UCSD-AML1 (cell line): ENCODE results near the gene RHBDF2.

Experiments
- DNase-seq: peaks from one replicate; lab custom pipeline; 2025; ENCODE audit not compliant: unreplicated experiment; lab: John Stamatoyannopoulos, UW

The RHBDF2 gene

GRCh38 chr17:76502341-76503211 is 1.4 kb upstream of the RHBDF2 start:
- no peak for DNase-seq

DNA sequence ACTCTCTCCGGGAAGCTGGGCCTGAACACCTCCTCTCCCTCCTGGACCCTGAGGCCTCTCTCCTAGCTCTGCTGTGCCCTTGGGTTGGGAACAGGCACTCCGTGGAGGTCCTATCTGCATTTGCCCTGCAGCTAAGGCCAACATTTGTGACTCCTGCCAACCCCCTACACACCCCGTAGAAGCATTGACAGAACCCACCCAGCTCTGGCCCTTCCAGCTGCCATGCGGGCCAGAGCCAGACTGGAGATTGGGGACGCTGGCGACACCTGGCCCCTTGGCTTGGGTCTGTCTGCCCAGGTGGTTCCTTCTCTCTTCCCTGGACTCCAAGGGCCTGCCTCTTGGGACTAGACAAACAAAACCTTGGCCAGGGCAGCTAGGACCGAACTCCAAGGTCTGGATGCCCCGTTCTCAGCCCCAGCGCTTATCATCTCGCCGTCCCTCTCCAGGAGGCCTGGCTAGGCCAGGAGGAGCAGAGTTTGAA is 644 bp upstream of the RHBDF2 start:
- DNase-seq, result no peak

- DNase-seq, result no peak
These were observed 541 bp downstream of the RHBDF2 start for GRCh38 chr17:76500747-76501017.

DNA sequence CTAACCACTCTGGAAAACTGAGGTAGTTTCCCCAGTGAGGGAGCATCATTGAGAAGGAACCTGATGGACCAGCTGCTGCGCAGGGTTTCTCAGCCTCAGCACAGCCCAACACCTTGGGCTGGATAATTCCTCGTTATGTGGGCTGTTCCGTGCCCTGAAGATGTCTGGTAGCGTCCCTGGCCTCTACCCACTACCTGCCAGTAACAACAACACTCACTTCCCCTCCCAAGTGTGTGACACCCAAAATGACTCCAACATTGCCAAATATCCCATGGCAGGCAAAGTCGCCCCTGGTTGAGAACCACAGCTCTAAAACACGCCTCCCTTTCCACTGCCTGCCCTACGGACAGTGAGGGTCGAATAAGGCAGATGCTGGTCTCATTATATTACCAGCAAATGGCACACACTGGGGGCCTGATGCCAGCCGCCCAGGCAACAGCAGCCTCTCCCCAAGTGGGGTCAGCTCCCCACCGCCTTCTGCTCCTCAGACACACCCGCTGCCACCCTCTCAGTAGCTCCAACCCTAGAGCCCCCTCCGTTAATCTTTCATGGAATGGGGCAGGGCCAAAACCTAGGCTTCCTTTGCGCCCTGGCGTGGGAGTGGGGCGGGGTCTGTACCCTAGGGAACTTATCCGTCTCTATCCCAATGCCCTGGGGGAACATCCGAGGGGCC is 1.0 kb downstream of the RHBDF2 start:
- DNase-seq, result no peak

DNA sequence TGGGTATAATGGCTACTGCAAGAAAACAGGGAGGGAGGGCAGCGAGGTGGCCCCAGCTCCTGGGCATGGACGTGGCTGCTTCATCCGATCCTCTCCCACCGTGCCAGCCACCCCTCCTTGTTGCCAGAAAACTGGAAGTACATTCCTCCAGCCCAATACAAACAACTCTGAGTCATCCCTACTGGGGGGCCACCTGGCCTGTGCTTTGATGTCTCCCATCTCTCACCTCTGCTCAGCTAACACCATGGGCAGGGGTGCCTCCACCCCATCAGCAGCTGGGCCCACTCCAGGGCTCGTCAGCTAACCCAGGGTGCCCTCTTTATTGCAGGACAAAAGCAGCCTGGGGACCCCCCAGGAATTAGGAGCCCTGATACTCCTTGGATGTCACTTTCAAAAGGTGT is 2.0 kb downstream of the RHBDF2 start:
- DNase-seq, result no peak

- DNase-seq, result no peak
These were observed 2.4 kb downstream of the RHBDF2 start for GRCh38 chr17:76498876-76499251.

GRCh38 chr17:76497979-76498875 is 3.0 kb downstream of the RHBDF2 start:
- no peak for DNase-seq

GRCh38 chr17:76497699-76497978 is 3.6 kb downstream of the RHBDF2 start:
- DNase-seq, result no peak

DNA sequence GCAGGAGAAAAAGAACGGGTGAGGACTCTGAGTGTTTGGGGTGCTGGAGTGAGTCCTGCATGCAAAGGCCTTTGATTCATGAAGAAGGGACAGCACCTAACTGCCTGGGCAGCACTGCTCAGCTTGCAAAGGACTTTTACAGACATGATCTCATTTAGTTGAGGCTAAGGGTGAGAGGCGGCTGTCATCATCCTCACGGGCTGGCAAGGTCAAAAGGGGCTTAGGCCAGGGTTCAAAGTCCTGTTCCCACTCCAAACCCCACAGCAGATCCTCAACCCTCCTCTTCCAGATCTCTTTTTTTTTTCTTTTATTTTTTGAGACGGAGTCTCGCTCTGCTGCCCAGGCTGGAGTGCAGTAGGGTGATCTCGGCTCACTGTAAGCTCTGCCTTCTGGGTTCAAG is 4.8 kb downstream of the RHBDF2 start:
- no peak for DNase-seq

DNA sequence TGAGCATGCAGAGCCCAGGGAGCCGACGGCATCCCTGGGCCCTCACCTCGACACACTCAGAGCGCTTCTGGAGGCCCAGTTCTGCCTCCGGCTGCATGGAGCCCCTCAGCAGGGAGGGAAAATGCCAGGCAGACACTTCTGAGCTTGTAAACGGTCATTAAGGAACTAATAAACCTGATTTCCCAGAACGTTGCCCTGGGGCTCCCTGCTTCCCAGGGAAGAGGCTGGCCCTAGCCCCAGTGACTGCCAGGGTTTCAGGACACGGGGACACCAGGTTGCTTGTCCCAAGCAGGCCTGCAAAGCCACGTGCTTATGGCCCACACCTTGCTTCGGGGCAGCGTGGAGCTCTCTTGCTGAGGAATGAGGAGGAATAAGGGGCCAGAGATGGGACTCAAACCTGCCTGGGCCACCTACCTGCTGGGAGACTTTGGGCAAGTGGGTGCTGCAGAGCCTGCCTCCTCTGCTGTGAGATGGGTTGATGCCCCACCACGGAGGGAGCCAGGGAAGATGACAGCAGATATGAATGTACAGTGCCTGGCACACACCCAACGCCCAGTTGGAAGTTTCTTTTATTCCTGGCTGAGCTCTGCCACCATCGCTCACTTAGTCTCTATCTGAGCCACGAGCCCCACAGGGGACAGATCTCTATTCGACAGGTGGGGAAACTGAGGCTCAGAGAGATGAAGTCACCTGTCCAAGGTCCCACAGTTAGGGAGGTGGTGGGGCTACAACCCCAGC is 5.4 kb downstream of the RHBDF2 start:
- DNase-seq, result no peak

DNA sequence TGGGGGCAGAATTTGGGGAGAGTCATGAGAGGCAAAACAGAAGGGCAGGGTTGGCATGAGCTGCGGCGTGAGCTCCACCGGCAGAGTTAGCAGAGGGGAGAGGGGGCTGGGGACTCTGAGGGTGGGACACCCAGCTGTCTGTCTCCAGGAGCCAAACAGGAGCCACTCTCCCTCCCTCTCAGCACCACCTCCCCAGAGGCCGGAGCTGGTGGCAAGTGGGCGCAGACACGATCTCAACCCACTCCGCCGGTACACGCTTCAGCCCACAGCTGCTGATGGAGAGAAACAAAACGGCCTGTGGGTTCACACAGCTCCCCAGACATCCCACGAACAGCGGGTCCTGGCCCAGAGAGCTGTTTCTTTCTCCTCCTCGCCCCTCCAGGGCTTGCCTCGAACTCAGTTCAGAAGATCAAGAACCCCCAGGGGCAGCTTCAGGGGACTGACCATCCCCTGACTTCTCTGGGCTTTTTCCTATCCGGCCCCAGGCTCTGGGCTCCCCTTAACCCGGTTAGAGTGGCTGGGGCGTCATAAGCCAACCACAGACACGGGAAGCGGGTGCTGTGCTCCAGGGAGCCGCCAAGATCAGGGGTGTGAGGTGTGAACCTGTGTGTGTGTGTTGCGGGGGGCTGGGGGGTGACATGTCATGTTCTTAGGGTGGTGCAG is 7.6 kb downstream of the RHBDF2 start:
- no peak for DNase-seq

DNA sequence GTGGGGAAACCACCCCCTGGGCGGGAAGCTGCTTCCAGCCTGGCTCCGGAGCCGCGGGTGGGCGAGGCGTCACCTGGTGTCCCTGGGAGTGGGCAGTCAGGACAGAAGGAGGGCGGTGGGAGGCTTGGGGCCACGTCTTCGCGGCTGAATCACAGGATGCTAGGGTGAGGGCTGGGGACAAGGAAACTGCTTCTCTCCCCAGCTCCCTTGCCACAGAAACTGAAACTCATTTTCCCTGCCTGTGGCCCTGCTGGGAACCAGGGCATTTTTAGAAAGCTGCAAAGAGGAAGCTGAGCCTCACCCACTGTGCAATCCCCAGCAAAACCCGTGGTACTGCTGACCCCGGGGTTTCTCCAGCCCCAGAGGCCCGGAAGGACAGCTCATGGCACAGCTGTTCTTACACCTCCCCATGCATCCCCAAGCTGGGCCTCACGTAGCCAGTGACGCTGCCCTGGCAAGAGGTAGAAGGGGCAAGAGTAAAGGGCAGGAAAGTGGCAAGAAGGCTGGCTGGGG is 8.2 kb downstream of the RHBDF2 start:
- peak; percentile 78 for DNase-seq

DNA sequence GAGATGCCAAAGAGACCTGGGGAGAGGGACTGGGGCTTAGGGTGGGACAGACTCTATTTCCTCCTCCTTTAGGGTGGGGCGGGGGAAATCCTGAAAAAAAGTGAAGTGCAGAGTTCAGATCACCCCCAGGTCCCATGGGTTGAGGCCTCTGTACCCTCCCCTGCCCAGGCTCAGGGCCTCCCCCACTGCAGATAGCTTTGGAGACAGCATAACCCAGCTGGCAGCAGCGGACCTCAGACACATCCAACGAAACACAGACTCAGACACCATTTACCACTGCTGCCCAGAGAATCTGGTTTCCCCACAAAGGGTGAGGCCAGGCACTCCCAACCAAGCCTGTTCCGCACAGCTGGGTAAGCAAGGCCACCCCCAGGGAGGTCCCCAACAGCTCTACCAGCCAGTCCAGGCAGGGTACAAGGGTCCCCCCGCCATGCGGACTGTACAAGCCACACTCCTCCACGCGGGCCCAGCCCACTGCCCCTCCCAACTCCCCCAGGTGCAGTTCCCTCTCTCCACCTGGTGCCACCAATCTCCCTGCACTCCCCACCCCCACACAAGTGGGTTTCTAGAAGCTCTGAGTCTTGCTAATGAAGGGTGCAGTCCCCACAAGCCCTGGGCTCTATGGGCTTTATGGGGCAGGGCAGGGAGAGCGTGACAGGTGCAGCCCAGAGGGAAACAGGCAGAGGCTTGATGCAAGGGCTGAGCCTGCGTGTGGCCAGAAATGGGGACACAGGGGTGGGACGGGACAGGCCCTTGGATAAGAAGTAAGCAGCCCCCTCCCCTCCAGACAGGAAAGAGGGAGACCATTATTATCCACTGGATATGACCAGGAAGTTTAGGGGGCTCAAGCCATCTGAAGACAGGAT is 8.9 kb downstream of the RHBDF2 start:
- peak; percentile 71 for DNase-seq

- DNase-seq, result peak; percentile 74
These were observed 9.7 kb downstream of the RHBDF2 start for GRCh38 chr17:76491271-76492122.

GRCh38 chr17:76490112-76490710 is 11.0 kb downstream of the RHBDF2 start:
- DNase-seq, result no peak

- no peak for DNase-seq
These were observed 13.6 kb downstream of the RHBDF2 start for GRCh38 chr17:76487451-76488192.

DNA sequence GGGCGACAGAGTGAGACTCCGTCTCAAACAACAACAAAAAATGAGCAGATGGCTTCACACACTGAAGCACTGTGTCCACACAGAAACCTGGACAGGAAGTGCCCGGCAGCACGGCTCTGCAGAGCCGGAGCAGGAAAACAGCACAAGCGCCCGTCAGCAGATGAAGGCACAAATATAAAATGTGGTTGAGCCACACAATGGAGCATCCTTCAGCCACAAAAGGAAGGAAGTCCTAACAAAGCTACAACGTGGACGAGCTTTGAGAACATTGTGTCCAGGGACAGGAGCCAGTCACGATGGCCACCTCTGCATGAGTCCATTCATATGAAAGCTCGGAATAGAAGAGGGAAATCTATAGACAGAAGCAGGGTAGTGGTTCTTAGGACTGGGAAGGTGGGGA is 15.7 kb downstream of the RHBDF2 start:
- DNase-seq, result peak; percentile 38
